GM18951 (cell line): Measurements from ENCODE around the gene ADAR.

Experiments
- POLR2A ChIP-seq: IDR thresholded peaks from 4 replicates; pipeline ENCODE4 v1.6.1; 2011; ENCODE audit warnings: mild to moderate bottlenecking; ENCODE audit not compliant: insufficient read length, insufficient read depth; ENCODE audit errors: extremely low read depth
- in situ Hi-C: fragments of 300-500 bp; cut with MboI; formaldehyde crosslinking; loops from one replicate; pipeline ENCODE4 v1.12.0; 2022; ENCODE audit warnings: low sequenced_read_pairs, mixed read lengths, inconsistent platforms; ENCODE audit not compliant: unreplicated experiment

The ADAR gene

GRCh38 chr1:154584267-154584994 lies 23.6 kb downstream of the ADAR start:
- in situ Hi-C loops = no loop called here
- no peak for TF ChIP-seq POLR2A

GRCh38 chr1:154583773-154584172 lies 24.2 kb downstream of the ADAR start:
- in situ Hi-C loops = no loop called here
- TF ChIP-seq POLR2A = no peak

DNA sequence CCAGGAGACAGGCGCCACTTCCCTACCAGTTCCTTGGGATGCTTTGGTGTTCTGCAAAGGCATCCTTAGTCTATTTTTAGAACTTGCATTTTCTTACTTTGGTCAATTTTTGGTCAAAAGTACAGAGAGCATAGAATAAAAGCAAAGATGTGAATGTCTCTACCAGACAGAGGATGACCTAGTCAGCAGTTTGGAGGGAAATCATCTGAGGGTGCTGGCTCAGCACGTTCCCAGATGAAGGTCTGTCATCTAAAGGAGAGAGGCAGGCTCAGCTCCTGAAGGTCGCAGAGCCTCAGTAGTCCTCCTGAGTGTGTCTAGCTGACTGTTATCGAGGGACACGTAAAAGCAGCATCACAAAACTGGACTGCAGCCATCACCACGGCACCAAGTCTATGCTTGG lies 25.1 kb downstream of the ADAR start:
- no peak for TF ChIP-seq POLR2A

GRCh38 chr1:154581766-154582165 lies 26.2 kb downstream of the ADAR start:
- TF ChIP-seq POLR2A = no peak
- in situ Hi-C loops = no loop called here

More for the DNA sequence above, 25.1 kb downstream of the ADAR start:
- in situ Hi-C loops = no loop called here

DNA sequence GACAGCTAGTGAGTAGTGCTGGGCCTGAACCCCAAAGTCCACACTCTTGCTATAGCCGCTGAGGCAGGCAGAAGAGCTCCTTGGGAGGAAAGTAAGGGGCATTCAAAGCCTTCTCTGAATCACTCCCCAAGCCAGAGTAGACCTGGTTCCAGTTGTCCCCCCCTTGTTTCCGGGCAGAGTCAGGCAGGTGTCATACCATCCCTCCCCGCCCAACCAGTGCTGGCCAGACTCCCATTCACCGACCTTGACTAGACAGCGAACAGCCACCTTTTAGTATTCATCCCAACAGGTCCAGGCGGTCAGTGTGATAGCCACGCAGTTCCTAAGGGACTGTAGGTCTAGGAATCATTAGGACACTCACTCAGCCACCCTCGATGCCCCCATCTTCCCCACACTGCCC lies 28.6 kb downstream of the ADAR start:
- in situ Hi-C loops = no loop called here
- TF ChIP-seq POLR2A = peak; percentile 15

GRCh38 chr1:154578058-154578418 lies 29.9 kb downstream of the ADAR start:
- TF ChIP-seq POLR2A = no peak
- in situ Hi-C loops = no loop called here

DNA sequence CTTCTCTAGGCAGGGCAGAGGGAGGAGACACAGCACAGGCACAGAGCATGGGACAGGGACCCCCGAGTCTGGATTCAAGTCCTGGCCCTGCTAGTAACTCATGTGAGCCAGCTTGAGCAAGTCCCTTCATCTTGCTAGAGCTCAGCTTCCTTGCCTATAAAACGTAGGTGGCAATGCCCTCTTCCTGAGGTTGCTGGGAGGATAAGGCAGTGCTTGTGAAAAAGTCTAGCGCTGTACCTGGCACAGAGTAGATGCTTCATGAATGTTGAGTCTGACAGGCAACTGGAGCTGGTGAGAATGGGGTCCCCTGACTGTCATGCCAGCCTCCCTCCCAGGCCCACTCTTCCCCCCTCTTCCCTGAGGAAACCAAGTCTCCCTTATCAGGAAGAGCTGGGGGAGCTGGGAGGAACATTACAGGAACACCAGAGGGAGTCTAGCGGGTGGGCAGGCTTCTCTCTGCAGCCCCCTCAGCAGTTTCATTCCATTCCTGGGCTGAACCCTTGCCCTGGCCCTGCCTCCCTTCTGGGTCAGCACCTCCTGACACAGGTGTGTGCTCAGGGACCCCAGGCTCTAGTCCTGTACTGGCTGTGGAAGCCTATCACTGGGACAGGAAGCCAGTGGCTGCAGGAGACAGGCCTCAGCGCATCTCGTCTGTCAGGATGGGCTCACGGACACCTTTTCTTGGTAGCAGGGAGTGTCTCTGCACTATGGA lies 30.5 kb downstream of the ADAR start:
- peak; percentile 26 for TF ChIP-seq POLR2A
- in situ Hi-C loops = no loop called here

- in situ Hi-C loops = no loop called here
- TF ChIP-seq POLR2A = peak; percentile 11
Observed at GRCh38 chr1:154575951-154576566, 31.9 kb downstream of the ADAR start.

DNA sequence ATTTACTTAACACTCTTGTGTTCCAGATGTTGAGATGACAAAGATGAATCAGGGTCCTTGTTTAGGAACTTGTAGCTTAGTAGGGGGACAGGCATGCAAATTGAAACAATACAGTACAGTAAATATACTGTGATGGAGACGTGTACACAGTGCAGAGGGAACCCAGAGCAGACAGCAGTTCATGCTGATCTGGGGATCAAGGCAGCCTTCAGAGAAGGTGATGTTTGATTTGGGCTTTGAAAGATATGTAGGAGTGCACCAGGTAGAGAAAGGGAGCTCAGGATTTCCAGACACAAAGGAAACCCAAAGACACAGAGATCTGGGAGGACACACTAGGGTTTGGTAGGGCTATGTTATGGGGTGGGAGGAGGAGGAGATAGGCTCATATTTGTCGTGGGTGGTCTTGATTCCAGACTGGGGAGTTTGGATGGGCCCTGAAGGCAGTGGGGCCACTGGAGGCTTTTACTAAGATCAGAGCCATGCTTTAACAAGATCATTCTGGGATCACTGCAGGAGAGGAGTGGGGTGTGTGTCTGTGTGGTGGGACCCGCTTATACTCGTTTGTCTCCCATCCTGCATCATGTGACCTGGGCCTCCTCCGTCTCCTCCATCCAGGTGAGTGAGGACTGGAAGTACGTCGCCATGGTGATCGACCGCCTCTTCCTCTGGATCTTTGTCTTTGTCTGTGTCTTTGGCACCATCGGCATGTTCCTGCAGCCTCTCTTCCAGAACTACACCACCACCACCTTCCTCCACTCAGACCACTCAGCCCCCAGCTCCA lies 32.6 kb downstream of the ADAR start:
- no peak for TF ChIP-seq POLR2A
- in situ Hi-C loops = no loop called here

- in situ Hi-C loops = loop anchor here (25.0 kb wide), 1 partner anchor 313 kb away; no protein-coding TSS in a partner anchor
- TF ChIP-seq POLR2A = no peak
Observed at GRCh38 chr1:154574716-154575115, 33.3 kb downstream of the ADAR start.

DNA sequence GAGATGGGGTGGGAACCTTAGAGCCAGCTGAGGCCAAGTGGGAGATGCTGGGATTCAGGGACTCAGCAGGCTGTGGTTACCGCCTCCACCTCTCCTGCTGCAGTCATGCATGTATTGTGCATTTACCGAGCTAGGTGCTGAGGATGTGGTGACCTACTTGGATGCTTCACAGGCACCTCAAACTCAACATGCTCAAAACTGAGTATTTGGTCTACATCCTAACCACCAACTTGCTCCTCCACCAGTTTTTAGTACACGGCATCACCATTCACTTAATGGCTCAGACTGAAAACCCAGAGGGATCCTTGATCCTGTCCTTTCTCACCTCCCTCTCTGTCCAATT lies 34.8 kb downstream of the ADAR start:
- no peak for TF ChIP-seq POLR2A
- in situ Hi-C loops = loop anchor here (25.0 kb wide), 1 partner anchor 314 kb away; no protein-coding TSS in a partner anchor

- in situ Hi-C loops = loop anchor here (25.0 kb wide), 1 partner anchor 315 kb away; no protein-coding TSS in a partner anchor
- TF ChIP-seq POLR2A = no peak
Observed at GRCh38 chr1:154572468-154573167, 35.4 kb downstream of the ADAR start.
